OCI-LY1 (cell line): Measurements from ENCODE around the gene BTBD6.

Source experiments
- H2AFZ ChIP-seq: fragments of 200-600 bp; sonication (generic), shearing (Covaris generic); 2 replicates; pipeline ENCODE4 v1.6.0; 2014; ENCODE audit warnings: antibody characterized with exemption, mild to moderate bottlenecking, low read length
- H3F3A ChIP-seq: fragments of 200-600 bp; sonication (generic), shearing (Covaris generic); 2 replicates; pipeline ENCODE4 v1.6.0; 2014; ENCODE audit warnings: mild to moderate bottlenecking, antibody characterized with exemption, low read length, moderate library complexity; ENCODE audit not compliant: insufficient read depth
- H3K27ac ChIP-seq: fragments of 200-600 bp; sonication (generic); 2 replicates; pipeline ENCODE4 v1.5.1; 2014; ENCODE audit warnings: low read length, mixed run types, mild to moderate bottlenecking, low read depth; ENCODE audit not compliant: poor library complexity, severe bottlenecking
- H3K27me3 ChIP-seq: fragments of 200-600 bp; sonication (generic); 2 replicates; pipeline ENCODE4 v1.6.0; 2014; ENCODE audit warnings: antibody characterized with exemption, mild to moderate bottlenecking, low read length, moderate library complexity; ENCODE audit not compliant: insufficient read depth
- H3K36me3 ChIP-seq: fragments of 200-600 bp; sonication (generic); 2 replicates; pipeline ENCODE4 v1.6.1; 2014; ENCODE audit warnings: mild to moderate bottlenecking, antibody characterized with exemption, low read length, moderate library complexity, mixed read lengths; ENCODE audit not compliant: insufficient read depth
- H3K4me1 ChIP-seq: fragments of 200-600 bp; sonication (generic); 2 replicates; pipeline ENCODE4 v1.5.1; 2014; ENCODE audit warnings: mild to moderate bottlenecking, low read length, moderate library complexity; ENCODE audit not compliant: insufficient read depth, severe bottlenecking
- H3K4me2 ChIP-seq: fragments of 200-600 bp; sonication (generic), shearing (Covaris generic); 2 replicates; pipeline ENCODE4 v1.6.1; 2014; ENCODE audit warnings: low read length
- H3K4me3 ChIP-seq: fragments of 200-600 bp; sonication (generic); 2 replicates; pipeline ENCODE4 v1.5.1; 2014; ENCODE audit warnings: low read length, low read depth, mild to moderate bottlenecking, mixed read lengths; ENCODE audit not compliant: poor library complexity, severe bottlenecking
- H3K79me2 ChIP-seq: fragments of 200-600 bp; shearing (Covaris generic); 2 replicates; pipeline ENCODE4 v1.6.1; 2016; ENCODE audit warnings: mixed run types, low read length, mixed read lengths; ENCODE audit not compliant: insufficient read depth
- H3K9ac ChIP-seq: fragments of 200-600 bp; sonication (generic), shearing (Covaris generic); 2 replicates; pipeline ENCODE4 v1.6.1; 2014; ENCODE audit warnings: mild to moderate bottlenecking, low read length, mixed read lengths
- H3K9me2 ChIP-seq: fragments of 200-600 bp; sonication (generic), shearing (Covaris generic); 2 replicates; pipeline ENCODE4 v1.6.1; 2014; ENCODE audit warnings: low read depth, mild to moderate bottlenecking, low read length, mixed read lengths
- H3K9me3 ChIP-seq: fragments of 200-600 bp; shearing (Covaris generic); 2 replicates; pipeline ENCODE4 v1.6.1; 2014; ENCODE audit warnings: low read length, mixed read lengths
- H4K20me1 ChIP-seq: fragments of 200-600 bp; sonication (generic), shearing (Covaris generic); 2 replicates; pipeline ENCODE4 v1.6.0; 2016; ENCODE audit warnings: mild to moderate bottlenecking, low read length; ENCODE audit not compliant: insufficient read depth
- EZH2 ChIP-seq: fragments of 200-600 bp; sonication (generic), shearing (Covaris generic); IDR thresholded peaks from 2 replicates; pipeline ENCODE4 v1.8.0; 2017; ENCODE audit warnings: borderline replicate concordance, mixed run types, mild to moderate bottlenecking, antibody characterized with exemption, low read length, moderate library complexity, mixed read lengths
- TF ChIP-seq, protein P1 (sequence below): fragments of 200-600 bp; sonication (generic), shearing (Covaris generic); IDR thresholded peaks from 2 replicates; pipeline ENCODE4 v1.5.1; 2017; ENCODE audit warnings: mild to moderate bottlenecking, antibody characterized with exemption, low read length, moderate library complexity, mixed read lengths

Gene BTBD6

DNA sequence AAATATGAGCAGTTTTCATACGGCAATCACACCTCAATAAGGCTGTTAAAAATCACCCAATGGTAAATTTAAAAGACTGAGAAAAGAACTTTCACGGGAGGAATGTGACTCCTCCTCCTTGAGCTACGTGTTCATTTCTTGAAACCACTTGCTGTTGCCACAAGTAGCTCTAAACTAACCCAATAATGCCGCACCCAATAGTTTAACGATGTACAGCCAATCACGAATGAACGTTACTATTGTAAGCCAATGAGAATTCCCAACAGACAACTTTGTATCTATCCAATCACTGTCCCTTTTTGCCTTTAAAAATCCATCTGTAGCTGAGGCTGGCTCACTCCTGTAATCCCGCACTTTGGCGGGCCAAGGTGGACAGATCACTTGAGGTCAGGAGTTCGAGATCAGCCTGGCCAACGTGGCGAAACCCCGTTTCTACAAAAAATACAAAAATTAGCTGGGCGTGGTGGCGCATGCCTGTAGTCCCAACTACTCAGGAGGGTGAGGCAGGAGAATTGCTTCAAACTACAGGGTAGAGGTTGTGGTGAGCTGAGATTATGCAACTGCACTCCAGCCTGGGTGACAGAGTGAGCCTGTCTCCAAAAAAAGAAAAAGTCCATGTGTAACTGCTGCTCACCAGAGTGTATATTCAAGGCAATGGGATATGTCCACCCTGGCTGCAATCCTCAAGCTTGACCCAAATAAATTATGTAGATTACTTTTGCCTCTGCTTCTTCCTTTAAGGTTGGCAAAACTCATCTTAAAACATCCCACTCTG lies 24.4 kb upstream of the BTBD6 start:
- Histone ChIP-seq H3K4me2 (no peak overlapping the region), H3K36me3 (peaks cover 3% of the 10 kb centered on the region; the same call in 1 of the 2 replicates), H3K9ac (no peak overlapping the region), H3K4me3 (no peak overlapping the region), H4K20me1 (no peaks in the 10 kb centered on the region), H3K27me3 (no peaks in the 10 kb centered on the region), H3K4me1 (peaks cover 11% of the 10 kb centered on the region), H3F3A (no peaks in the 10 kb centered on the region), H3K27ac (peak overlapping the region; percentile 47), H3K9me2 (no peaks in the 10 kb centered on the region), H2AFZ (no peak overlapping the region), H3K79me2 (no peaks in the 10 kb centered on the region), H3K9me3 (no peaks in the 10 kb centered on the region)
- TF ChIP-seq, protein P1, sequence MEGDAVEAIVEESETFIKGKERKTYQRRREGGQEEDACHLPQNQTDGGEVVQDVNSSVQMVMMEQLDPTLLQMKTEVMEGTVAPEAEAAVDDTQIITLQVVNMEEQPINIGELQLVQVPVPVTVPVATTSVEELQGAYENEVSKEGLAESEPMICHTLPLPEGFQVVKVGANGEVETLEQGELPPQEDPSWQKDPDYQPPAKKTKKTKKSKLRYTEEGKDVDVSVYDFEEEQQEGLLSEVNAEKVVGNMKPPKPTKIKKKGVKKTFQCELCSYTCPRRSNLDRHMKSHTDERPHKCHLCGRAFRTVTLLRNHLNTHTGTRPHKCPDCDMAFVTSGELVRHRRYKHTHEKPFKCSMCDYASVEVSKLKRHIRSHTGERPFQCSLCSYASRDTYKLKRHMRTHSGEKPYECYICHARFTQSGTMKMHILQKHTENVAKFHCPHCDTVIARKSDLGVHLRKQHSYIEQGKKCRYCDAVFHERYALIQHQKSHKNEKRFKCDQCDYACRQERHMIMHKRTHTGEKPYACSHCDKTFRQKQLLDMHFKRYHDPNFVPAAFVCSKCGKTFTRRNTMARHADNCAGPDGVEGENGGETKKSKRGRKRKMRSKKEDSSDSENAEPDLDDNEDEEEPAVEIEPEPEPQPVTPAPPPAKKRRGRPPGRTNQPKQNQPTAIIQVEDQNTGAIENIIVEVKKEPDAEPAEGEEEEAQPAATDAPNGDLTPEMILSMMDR: no peak
- TF ChIP-seq EZH2: no peak

DNA sequence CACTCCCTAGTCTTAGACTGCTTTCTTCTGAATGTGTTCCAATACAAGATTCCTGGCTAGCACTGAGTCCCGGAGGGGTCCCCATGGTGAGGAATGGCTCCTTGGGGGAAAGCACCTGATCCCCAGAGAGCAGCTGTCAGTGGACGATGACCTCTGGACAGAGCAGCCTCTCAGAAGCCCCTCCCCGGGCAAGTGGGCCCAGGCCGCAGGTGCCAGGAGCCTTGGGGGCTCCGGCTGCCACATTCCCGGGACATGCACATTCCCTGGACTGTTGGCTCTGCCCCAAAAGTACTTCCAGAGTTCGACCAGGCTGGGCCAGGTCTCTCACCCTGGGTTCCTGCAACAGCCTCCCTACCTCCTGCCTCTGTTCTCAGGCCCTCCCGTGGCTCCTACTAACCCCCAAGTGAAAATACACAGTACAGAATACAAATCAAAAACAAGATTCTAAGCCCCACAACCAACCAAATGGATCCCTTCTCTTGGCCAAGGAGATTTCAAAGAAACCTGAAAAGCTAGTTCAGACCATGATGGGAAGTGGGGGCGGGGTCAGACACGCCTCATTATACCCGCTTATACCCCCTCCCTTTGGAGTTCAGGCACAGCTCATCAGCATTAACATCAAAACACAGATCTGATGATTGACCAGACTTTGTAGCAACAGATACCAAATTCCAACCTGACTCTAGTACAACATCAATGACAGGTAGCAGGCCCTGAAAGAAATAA lies 23.3 kb upstream of the BTBD6 start:
- no peak overlapping the region for H3K4me2 ChIP-seq
- H3K27me3 ChIP-seq: no peaks in the 10 kb centered on the region
- TF ChIP-seq EZH2: no peak
- TF ChIP-seq, protein P1: no peak
- no peaks in the 10 kb centered on the region for H4K20me1 ChIP-seq
- no peaks in the 10 kb centered on the region for H3K9me3 ChIP-seq
- H3K79me2 ChIP-seq: no peaks in the 10 kb centered on the region
- H3K4me1 ChIP-seq: peaks cover 11% of the 10 kb centered on the region
- peaks cover 3% of the 10 kb centered on the region; the same call in 1 of the 2 replicates for H3K36me3 ChIP-seq
- H2AFZ ChIP-seq: no peak overlapping the region
- H3K4me3 ChIP-seq: no peak overlapping the region
- no peaks in the 10 kb centered on the region for H3K9me2 ChIP-seq
- H3K27ac ChIP-seq: no peak overlapping the region
- no peak overlapping the region for H3K9ac ChIP-seq
- no peaks in the 10 kb centered on the region for H3F3A ChIP-seq

DNA sequence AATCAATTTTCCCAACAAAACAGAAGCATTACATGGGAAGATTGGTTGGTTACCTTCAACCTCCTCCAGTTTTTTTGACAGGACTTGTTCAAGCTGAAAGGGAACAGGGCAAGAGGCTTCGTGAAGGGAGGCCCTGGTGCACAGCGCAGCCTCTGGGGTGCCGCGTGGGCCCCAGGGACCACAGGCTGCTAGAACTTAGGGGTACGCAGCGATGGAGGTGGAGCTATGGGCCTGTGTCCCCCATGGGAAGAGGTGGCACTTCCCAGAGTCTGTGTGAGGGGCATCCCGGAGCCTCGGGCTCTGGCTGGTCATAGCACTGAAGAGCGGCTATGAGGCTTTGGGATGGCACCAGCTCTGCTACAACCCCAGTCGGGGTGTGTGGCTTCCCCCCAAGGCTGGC lies 22.1 kb upstream of the BTBD6 start:
- H3K36me3 ChIP-seq: peaks cover 3% of the 10 kb centered on the region; the same call in 1 of the 2 replicates

More for the DNA sequence above, 22.1 kb upstream of the BTBD6 start:
- Histone ChIP-seq H2AFZ (no peak overlapping the region), H3K9me3 (no peaks in the 10 kb centered on the region), H4K20me1 (no peaks in the 10 kb centered on the region), H3K4me3 (no peak overlapping the region), H3K27me3 (no peaks in the 10 kb centered on the region), H3K4me2 (no peak overlapping the region), H3K4me1 (peaks cover 11% of the 10 kb centered on the region), H3F3A (no peaks in the 10 kb centered on the region), H3K9me2 (no peaks in the 10 kb centered on the region), H3K9ac (no peak overlapping the region), H3K27ac (no peak overlapping the region), H3K79me2 (no peaks in the 10 kb centered on the region)
- TF ChIP-seq, protein P1: no peak
- TF ChIP-seq EZH2: no peak
